NCI-H774 (cell line): ENCODE results near the gene METAP1.
"Not testable (repeated sequence)": the region's sequence is repeated elsewhere in the genome, so short reads cannot be mapped to it uniquely, and the experiment has no call there.

ENCODE experiments used
- DNase-seq: peaks from one replicate; lab custom pipeline; 2025; lab: John Stamatoyannopoulos, UW

The METAP1 gene

GRCh38 chr4:99099814-99100213 is 104.3 kb downstream of the METAP1 start:
- not testable (repeated sequence) for DNase-seq

GRCh38 chr4:99100876-99101275 is 105.4 kb downstream of the METAP1 start:
- DNase-seq, result no peak

- DNase-seq, result no peak
These were observed 107.1 kb downstream of the METAP1 start for GRCh38 chr4:99102634-99103033.

- no peak for DNase-seq
These were observed 107.6 kb downstream of the METAP1 start for GRCh38 chr4:99103166-99103565.

GRCh38 chr4:99104153-99104552 is 108.6 kb downstream of the METAP1 start:
- DNase-seq, result no peak

GRCh38 chr4:99109286-99109685 is 113.8 kb downstream of the METAP1 start:
- DNase-seq, result not testable (repeated sequence)
